Astrocyte of the cerebellum (primary cell): ENCODE data around the gene ZDHHC14.

Experiments
- DNase-seq: peaks from one replicate; pipeline ENCODE4 v3.0.0-alpha.2; 2011; ENCODE audit warnings: low read depth
- H3K4me3 ChIP-seq: 2 replicates; pipeline ENCODE4 v1.5.1; 2011; ENCODE audit warnings: mild to moderate bottlenecking, low read depth, low read length, moderate library complexity
- in situ Hi-C: cut with HindIII; loops from 2 replicates; pipeline ENCODE4 v1.10.0; 2017; ENCODE audit warnings: low sequenced_read_pairs
- TF ChIP-seq, protein P1 (sequence below): IDR thresholded peaks from 2 replicates; pipeline ENCODE4 v1.5.1; 2012; ENCODE audit warnings: low read length, low read depth, moderate library complexity, mild to moderate bottlenecking; ENCODE audit errors: missing control alignments

Gene ZDHHC14

GRCh38 chr6:157620944-157621343, 240.0 kb downstream of the ZDHHC14 start:
- H3K4me3 ChIP-seq: no peak overlapping the region
- TF ChIP-seq, protein P1, sequence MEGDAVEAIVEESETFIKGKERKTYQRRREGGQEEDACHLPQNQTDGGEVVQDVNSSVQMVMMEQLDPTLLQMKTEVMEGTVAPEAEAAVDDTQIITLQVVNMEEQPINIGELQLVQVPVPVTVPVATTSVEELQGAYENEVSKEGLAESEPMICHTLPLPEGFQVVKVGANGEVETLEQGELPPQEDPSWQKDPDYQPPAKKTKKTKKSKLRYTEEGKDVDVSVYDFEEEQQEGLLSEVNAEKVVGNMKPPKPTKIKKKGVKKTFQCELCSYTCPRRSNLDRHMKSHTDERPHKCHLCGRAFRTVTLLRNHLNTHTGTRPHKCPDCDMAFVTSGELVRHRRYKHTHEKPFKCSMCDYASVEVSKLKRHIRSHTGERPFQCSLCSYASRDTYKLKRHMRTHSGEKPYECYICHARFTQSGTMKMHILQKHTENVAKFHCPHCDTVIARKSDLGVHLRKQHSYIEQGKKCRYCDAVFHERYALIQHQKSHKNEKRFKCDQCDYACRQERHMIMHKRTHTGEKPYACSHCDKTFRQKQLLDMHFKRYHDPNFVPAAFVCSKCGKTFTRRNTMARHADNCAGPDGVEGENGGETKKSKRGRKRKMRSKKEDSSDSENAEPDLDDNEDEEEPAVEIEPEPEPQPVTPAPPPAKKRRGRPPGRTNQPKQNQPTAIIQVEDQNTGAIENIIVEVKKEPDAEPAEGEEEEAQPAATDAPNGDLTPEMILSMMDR: no peak
- DNase-seq: no peak
- in situ Hi-C loops: no loop called here

DNA sequence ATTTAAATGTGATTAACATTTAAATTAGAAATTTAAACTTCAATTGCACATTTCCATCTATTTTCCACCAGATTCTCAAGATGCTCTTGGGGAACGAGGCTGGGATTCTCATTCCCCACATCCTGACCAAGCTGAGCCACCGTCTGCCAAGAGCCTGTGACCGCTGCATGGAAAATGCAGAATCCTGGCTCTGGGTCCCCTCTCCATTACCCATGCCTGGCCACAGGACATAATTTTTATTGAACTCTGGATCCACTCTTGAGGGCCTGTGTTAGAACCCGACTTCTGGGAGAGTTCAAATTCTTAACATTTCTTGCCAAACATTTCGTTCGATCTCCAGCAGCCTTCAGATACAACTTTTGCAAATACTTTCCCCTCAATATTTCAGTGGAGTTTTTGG, 240.4 kb downstream of the ZDHHC14 start:
- DNase-seq: no peak
- in situ Hi-C loops: no loop called here
- no peak overlapping the region for H3K4me3 ChIP-seq
- TF ChIP-seq, protein P1: no peak

DNA sequence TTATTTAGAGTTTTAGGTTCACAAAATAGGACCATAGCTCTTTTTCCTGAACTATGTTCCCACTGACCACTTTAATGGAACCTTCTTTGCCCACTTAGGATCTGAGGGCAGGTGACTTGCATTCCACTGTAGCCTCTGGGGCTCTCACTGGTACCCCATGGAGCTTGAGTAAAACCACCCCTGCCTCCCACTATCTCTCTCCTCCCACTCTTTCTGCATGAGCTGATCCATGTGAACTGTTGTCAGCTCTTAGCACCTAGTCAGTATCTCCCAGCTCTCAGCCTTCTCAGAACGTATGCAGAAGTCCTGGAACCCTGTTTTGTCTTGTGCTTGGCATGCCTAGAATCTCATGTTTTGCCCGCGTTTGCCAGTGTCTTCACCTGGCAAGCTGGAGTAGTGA, 241.4 kb downstream of the ZDHHC14 start:
- TF ChIP-seq, protein P1: no peak
- DNase-seq: no peak
- in situ Hi-C loops: no loop called here
- no peak overlapping the region for H3K4me3 ChIP-seq

DNA sequence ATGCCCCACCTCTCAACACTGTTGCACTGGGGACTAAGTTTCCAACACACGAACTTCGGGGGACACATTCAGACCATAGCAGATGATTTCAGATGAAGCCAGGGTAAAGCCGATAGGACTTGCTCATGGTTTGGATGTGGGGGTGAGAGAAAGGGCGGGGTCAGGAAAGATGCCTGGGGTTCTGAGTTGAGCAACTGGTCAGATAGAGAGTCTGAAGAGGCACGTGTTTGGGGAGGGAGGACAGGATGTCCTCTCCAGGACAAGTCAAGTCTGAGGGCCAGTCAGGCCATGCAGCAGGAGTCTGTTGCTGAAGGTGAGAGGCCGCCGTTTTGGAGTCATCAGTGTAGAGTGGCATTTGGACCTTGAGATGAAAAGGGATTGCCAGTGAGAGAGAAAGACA, 244.1 kb downstream of the ZDHHC14 start:
- in situ Hi-C loops: no loop called here
- no peak overlapping the region for H3K4me3 ChIP-seq
- no peak for DNase-seq
- TF ChIP-seq, protein P1: no peak

GRCh38 chr6:157625764-157626163, 244.8 kb downstream of the ZDHHC14 start:
- TF ChIP-seq, protein P1: no peak
- in situ Hi-C loops: no loop called here
- H3K4me3 ChIP-seq: no peak overlapping the region
- no peak for DNase-seq

DNA sequence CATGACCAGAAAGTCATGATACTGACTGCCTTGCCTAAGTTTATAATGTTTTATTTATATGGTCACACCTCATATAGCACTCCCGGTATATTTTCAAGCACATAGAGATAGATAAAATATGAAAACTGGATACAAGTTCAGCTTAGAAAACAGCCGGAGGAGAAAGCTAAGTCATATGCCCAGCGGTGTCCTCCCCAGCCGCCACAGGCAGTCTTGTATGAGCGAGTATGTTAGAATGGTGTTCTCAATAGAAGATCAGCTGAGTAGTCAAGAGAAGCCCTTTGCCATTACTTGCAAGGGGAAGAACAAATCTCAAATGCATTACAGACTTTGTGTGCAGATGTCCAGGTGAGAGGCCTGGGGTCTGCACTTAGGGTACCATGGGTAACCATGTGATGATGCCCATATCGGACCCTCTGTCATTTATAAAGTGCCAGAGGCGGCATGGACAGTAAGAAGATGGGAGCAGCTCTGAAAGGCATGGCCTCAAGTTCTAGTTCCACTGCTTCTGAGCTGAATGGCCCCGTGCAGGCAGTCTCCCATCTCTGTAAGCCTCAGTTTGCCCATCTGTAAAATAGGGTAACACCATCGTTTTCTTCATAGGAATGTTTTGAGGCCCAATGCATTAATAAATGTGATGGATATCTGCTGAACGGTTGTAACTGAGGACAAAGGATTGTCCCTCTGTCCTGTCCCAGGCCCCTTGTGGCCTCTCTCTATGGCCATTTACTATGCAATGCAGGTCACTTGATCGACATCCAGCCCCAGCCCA, 246.4 kb downstream of the ZDHHC14 start:
- TF ChIP-seq, protein P1: no peak
- no peak for DNase-seq
- H3K4me3 ChIP-seq: no peak overlapping the region
- in situ Hi-C loops: no loop called here
